Dorsolateral prefrontal cortex (tissue), 118 donors: ENCODE data around the gene L1CAM. TPM values are rescaled to one million over a fixed set of nuclear protein-coding genes. Genes with fewer than 3 reads are reported as not detected.

Source experiments
- total RNA-seq, 120 experiments: library from RNA; stranded (reverse); gene quantifications; one replicate each; pipeline versions ENCODE4 v1.2.3 to v1.2.4, GENCODE V29; 2022

The L1CAM gene
- total RNA-seq, 120 experiments from 2014 or later = 45.6 to 277 (median 185) TPM

Other genes with a start within 250 kb of the L1CAM start
- gene DUSP9, start 239.0 kb downstream of the L1CAM start, total RNA-seq = 10 to 100 TPM in 2 of 120 experiments, 1 to 10 TPM in 117, under 1 TPM in 1; 0.93 to 13.7 (median 3.5) TPM
- 100 to 1,000 TPM in 97 of 120 experiments, 10 to 100 TPM in 23; 27.4 to 186 (median 123) TPM for gene PNCK, start 212.4 kb downstream of the L1CAM start, total RNA-seq
- 100 to 1,000 TPM in 116 of 120 experiments, 10 to 100 TPM in 4; 86.4 to 357 (median 144) TPM for gene SLC6A8, start 198.2 kb downstream of the L1CAM start, total RNA-seq
- gene BCAP31, start 161.8 kb downstream of the L1CAM start, total RNA-seq = 100 to 1,000 TPM; 115 to 220 (median 178) TPM
- gene ABCD1, start 161.3 kb downstream of the L1CAM start, total RNA-seq = 1 to 10 TPM; 2.4 to 8.3 (median 4.5) TPM
- 100 to 1,000 TPM in 98 of 120 experiments, 10 to 100 TPM in 22; 22.2 to 541 (median 140) TPM for gene PLXNB3, start 121.9 kb downstream of the L1CAM start, total RNA-seq
- gene SRPK3, start 105.1 kb downstream of the L1CAM start, total RNA-seq = 10 to 100 TPM in 19 of 120 experiments, 1 to 10 TPM in 101; 1.8 to 14.2 (median 6.3) TPM
- gene IDH3G, start 91.8 kb downstream of the L1CAM start, total RNA-seq = 10 to 100 TPM; 35.7 to 90.5 (median 70.9) TPM
- 100 to 1,000 TPM in 14 of 120 experiments, 10 to 100 TPM in 106; 55.7 to 109 (median 84.8) TPM for gene SSR4, start 91.5 kb downstream of the L1CAM start, total RNA-seq
- gene PDZD4, start 55.6 kb downstream of the L1CAM start, total RNA-seq = 100 to 1,000 TPM; 104 to 526 (median 351) TPM
- gene AVPR2, start 18.5 kb upstream of the L1CAM start, total RNA-seq = under 1 TPM in 2 of 120 experiments, not detected in 118; 0.41 to 0.66 TPM
- 10 to 100 TPM in 106 of 120 experiments, 1 to 10 TPM in 14; 6.4 to 31.6 (median 14.8) TPM for gene ARHGAP4, start 40.1 kb upstream of the L1CAM start, total RNA-seq
- gene NAA10, start 48.9 kb upstream of the L1CAM start, total RNA-seq = 100 to 1,000 TPM in 13 of 120 experiments, 10 to 100 TPM in 107; 57.4 to 119 (median 83.8) TPM
- gene RENBP, start 58.5 kb upstream of the L1CAM start, total RNA-seq = 10 to 100 TPM in 115 of 120 experiments, 1 to 10 TPM in 5; 8.2 to 34.2 (median 16.9) TPM
- 10 to 100 TPM; 41.2 to 97.5 (median 57.4) TPM for gene HCFC1, start 85.6 kb upstream of the L1CAM start, total RNA-seq
- gene TMEM187, start 86.6 kb upstream of the L1CAM start, total RNA-seq = 10 to 100 TPM in 29 of 120 experiments, 1 to 10 TPM in 91; 2.7 to 17.2 (median 8.0) TPM
- 100 to 1,000 TPM in 2 of 120 experiments, 10 to 100 TPM in 118; 27.2 to 130 (median 49.0) TPM for gene IRAK1, start 133.7 kb upstream of the L1CAM start, total RNA-seq
- 100 to 1,000 TPM in 13 of 120 experiments, 10 to 100 TPM in 107; 75.9 to 123 (median 90.3) TPM for gene MECP2, start 211.5 kb upstream of the L1CAM start, total RNA-seq